GM19372 (cell line): ENCODE results near the gene OCIAD2.
"Not testable (repeated sequence)": the region's sequence is repeated elsewhere in the genome, so short reads cannot be mapped to it uniquely, and the experiment has no call there.

Experiments used
- ATAC-seq: cut with Tn5 transposase; IDR thresholded peaks from one replicate; pipeline ENCODE4 v1.9.1; 2021; ENCODE audit warnings: mild to moderate bottlenecking, low read depth, moderate library complexity; ENCODE audit not compliant: unreplicated experiment

OCIAD2 gene

GRCh38 chr4:48908687-48909086, 2.1 kb upstream of the OCIAD2 start:
- ATAC-seq: no peak

GRCh38 chr4:48907706-48908477, 1.3 kb upstream of the OCIAD2 start:
- ATAC-seq: no peak

GRCh38 chr4:48905363-48906015, 1.1 kb downstream of the OCIAD2 start:
- no peak for ATAC-seq

GRCh38 chr4:48904541-48905142, 1.9 kb downstream of the OCIAD2 start:
- no peak for ATAC-seq

- no peak for ATAC-seq
Observed at GRCh38 chr4:48904101-48904500, 2.5 kb downstream of the OCIAD2 start.

GRCh38 chr4:48902266-48902665, 4.3 kb downstream of the OCIAD2 start:
- ATAC-seq: no peak

- no peak for ATAC-seq
Observed at GRCh38 chr4:48901196-48901595, 5.4 kb downstream of the OCIAD2 start.

GRCh38 chr4:48899950-48900349, 6.6 kb downstream of the OCIAD2 start:
- ATAC-seq: no peak

GRCh38 chr4:48899432-48899749, 7.2 kb downstream of the OCIAD2 start:
- no peak for ATAC-seq

GRCh38 chr4:48898733-48899431, 7.7 kb downstream of the OCIAD2 start:
- no peak for ATAC-seq

GRCh38 chr4:48896845-48897244, 9.7 kb downstream of the OCIAD2 start:
- no peak for ATAC-seq

- ATAC-seq: no peak
Observed at GRCh38 chr4:48891028-48891619, 15.4 kb downstream of the OCIAD2 start.

- not testable (repeated sequence) for ATAC-seq
Observed at GRCh38 chr4:48889750-48890149, 16.8 kb downstream of the OCIAD2 start.

- ATAC-seq: not testable (repeated sequence)
Observed at GRCh38 chr4:48881646-48882045, 24.9 kb downstream of the OCIAD2 start.

GRCh38 chr4:48879561-48880442, 26.8 kb downstream of the OCIAD2 start:
- no peak for ATAC-seq

GRCh38 chr4:48877827-48878535, 28.6 kb downstream of the OCIAD2 start:
- no peak for ATAC-seq

- ATAC-seq: not testable (repeated sequence)
Observed at GRCh38 chr4:48864696-48865095, 41.9 kb downstream of the OCIAD2 start.

GRCh38 chr4:48863728-48864127, 42.8 kb downstream of the OCIAD2 start:
- ATAC-seq: no peak

GRCh38 chr4:48862661-48863060, 43.9 kb downstream of the OCIAD2 start:
- ATAC-seq: no peak
